GM18870 (cell line): Measurements from ENCODE around the gene COMT.

Experiments
- ATAC-seq: cut with Tn5 transposase; IDR thresholded peaks from one replicate; pipeline ENCODE4 v1.9.1; 2021; ENCODE audit warnings: moderate library complexity; ENCODE audit not compliant: unreplicated experiment

COMT gene

GRCh38 chr22:19981171-19981960 lies 39.8 kb downstream of the COMT start:
- ATAC-seq = no peak

GRCh38 chr22:19981961-19982920 lies 40.7 kb downstream of the COMT start:
- ATAC-seq = no peak

GRCh38 chr22:19982991-19983578 lies 41.5 kb downstream of the COMT start:
- ATAC-seq = no peak

- no peak for ATAC-seq
Observed at GRCh38 chr22:19983741-19984140, 42.2 kb downstream of the COMT start.

GRCh38 chr22:19984201-19984753 lies 42.7 kb downstream of the COMT start:
- ATAC-seq = no peak

- ATAC-seq = no peak
Observed at GRCh38 chr22:19984851-19985811, 43.6 kb downstream of the COMT start.

GRCh38 chr22:19986011-19986409 lies 44.4 kb downstream of the COMT start:
- ATAC-seq = no peak

GRCh38 chr22:19986410-19987341 lies 45.1 kb downstream of the COMT start:
- no peak for ATAC-seq

- ATAC-seq = no peak
Observed at GRCh38 chr22:19987394-19988306, 46.1 kb downstream of the COMT start.

GRCh38 chr22:19988331-19988808 lies 46.8 kb downstream of the COMT start:
- no peak for ATAC-seq

GRCh38 chr22:19988965-19989724 lies 47.6 kb downstream of the COMT start:
- no peak for ATAC-seq

- no peak for ATAC-seq
Observed at GRCh38 chr22:19989725-19990067, 48.1 kb downstream of the COMT start.

- ATAC-seq = no peak
Observed at GRCh38 chr22:19990188-19990587, 48.6 kb downstream of the COMT start.

GRCh38 chr22:19990609-19991394 lies 49.2 kb downstream of the COMT start:
- no peak for ATAC-seq

- ATAC-seq = no peak
Observed at GRCh38 chr22:19991395-19991644, 49.7 kb downstream of the COMT start.

- ATAC-seq = no peak
Observed at GRCh38 chr22:19991645-19992451, 50.3 kb downstream of the COMT start.
